ENCODE measurements around the gene BRCA2.

BRCA2 gene

GRCh38 chr13:32426990-32427851 lies 111.9 kb downstream of the BRCA2 start:
- TF ChIP-seq CTCF (IDR thresholded peaks at IDR 0.05; ENCODE audit: low read depth, low read length, missing control alignments): no peak
- DNase-seq (ENCODE audit: low read depth): no peak
- peak overlapping the region; percentile 92 for H3K4me3 ChIP-seq (ENCODE audit: low read depth, low read length)

DNA sequence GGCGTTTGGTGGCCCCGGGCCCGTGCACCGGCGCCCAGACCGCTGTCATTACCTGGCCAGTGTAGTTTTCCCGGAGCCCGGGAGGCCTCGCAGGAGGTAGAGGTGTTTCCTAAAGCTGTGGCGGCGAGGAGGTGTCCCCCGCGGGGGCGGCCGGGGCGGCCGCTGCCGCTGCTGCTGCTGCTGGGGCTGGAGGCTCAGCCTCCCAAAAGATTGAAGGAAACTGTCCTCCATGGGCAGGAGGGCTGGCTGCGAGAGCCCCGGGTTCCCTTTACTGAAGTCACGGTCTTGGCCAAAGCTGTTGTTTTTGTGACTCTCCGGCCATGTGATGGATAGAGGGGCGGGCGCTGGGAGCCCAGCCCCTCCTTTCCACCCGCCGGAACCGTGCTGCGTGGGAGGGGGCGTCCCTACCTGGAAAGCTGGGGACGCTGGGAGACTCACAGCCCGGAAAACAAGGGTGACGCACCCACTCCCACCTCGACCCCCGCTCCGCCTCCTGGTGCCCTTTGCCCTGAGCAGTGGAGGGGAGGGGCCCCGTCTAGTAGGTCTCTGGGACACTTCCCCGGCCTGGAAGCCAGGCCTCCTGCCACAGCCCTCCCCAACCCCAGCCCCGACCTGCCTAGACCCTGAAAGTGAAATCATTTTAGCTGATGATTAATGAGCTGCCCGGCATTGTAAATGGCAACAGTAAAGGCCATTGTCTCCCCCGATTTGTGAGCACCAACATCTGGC lies 112.7 kb downstream of the BRCA2 start, which contains the start of gene N4BP2L1:
N4BP2L1 (minus strand) TSS at position 279 of the 729 bp plus-strand sequence; CDS start at position 231, 48 bp downstream.
- peak within 1 kb of the TSS; percentile 92 for H3K4me3 ChIP-seq (ENCODE audit: low read depth, low read length)
- TF ChIP-seq CTCF (IDR thresholded peaks at IDR 0.05; ENCODE audit: low read depth, low read length, missing control alignments): no peak

DNA sequence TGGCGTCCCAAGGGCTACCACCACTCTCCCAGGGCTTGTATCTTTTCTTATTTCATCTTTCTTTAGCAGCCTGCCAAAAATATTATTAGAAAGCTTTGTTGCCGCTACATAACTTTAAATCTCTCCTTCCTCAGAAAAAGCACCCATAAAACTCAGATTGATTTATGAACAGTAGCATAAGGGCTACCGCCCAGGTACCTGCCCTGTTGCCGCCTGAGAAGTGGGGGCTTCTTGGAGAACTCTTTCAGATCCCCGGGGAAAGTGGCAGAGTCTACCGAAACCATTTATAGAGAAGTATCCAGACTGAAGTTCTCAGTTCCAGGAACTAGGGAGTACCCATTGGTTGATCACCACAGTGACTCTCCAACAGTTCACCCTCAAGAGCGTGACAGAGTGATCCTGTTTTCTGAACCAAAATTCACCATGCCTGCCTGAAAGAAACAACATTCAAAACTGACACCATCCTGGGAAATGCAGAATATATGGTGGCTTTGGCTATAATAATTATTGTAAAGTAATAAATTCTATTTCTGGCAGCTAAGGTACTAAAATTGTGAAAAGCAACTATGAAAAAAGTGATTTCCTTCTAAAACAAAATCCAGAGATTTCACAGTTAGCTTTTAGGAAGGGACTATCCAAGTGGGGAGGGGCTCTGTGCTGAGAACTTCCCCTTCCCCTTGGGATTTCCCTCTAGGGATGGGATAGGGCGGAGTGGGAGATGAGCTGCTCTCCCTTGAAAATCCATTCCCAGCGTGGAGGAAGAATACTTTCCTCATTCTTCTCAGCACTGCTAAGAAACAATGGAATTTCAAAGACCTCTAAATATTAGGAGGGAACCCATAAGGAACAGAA lies 113.5 kb downstream of the BRCA2 start:
- TF ChIP-seq CTCF (IDR thresholded peaks at IDR 0.05; ENCODE audit: low read depth, low read length, missing control alignments): no peak
- no peak for DNase-seq (ENCODE audit: low read depth)
- H3K4me3 ChIP-seq (ENCODE audit: low read depth, low read length): peak overlapping the region; percentile 92

More for the DNA sequence above, 112.7 kb downstream of the BRCA2 start, which contains the start of gene N4BP2L1:
- peak; percentile 72 for DNase-seq (ENCODE audit: low read depth)

DNA sequence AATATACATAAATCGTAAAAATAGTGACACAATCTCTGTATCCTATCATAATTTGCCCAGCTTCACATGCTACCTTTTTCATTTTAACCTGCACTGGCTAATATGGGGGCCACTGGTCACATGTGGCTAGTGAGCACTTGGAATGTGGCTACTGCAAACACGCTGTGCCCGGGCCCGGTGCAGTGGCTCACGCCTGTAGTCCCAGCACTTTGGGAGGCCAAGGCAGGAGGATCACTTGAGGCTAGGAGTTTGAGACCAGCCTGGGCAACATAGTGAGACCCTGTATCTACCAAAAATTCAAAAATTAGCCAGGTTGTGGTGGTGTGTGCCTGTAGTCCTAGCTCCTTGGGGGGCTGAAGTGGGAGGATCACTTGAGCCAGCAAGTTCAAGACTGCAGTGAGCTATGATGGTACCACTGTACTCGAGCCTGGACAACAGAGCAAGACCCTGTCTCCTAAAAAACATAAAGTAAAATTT lies 114.2 kb downstream of the BRCA2 start:
- TF ChIP-seq CTCF (IDR thresholded peaks at IDR 0.05; ENCODE audit: low read depth, low read length, missing control alignments): no peak
- no peak overlapping the region; the same call in 1 of the 2 replicates for H3K4me3 ChIP-seq (ENCODE audit: low read depth, low read length)
- no peak for DNase-seq (ENCODE audit: low read depth)

DNA sequence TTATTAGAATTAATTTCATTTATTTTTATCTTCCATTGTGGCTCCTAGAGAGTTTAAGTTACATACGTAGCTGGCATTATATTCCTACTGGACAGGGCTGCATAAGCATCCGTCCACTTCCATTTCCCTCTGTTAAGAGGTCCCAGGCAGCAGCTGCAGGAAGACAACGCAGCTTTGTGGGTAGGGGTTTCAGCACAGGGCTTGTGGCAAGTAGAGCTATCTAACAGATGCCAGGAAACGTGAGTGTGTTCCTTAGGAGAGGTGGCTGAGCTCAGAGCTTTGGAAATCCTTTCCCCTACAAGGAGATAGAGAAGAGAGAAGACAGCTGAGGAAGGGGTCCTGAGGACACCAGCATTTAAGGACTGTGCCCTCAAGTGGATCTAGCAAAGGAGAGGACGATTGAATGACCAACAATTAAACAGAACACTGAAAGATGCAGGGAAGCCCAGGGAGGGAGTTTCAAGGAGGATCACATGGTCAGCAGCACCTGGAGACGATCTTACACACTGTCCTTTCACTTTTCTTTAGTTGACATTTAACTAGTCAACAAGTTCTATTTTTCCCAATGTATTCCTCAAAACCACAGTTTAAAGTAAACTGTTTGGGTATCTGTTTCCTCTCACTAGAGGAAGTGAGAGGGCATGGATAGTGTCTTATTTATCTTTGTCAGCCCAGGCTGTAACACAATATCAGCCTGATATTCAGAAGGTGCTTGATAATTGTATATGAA lies 114.9 kb downstream of the BRCA2 start:
- no peak for DNase-seq (ENCODE audit: low read depth)
- no peak for TF ChIP-seq CTCF (IDR thresholded peaks at IDR 0.05; ENCODE audit: low read depth, low read length, missing control alignments)
- no peak overlapping the region for H3K4me3 ChIP-seq (ENCODE audit: low read depth, low read length)

- no peak overlapping the region for H3K4me3 ChIP-seq (ENCODE audit: low read depth, low read length)
- DNase-seq (ENCODE audit: low read depth): no peak
- TF ChIP-seq CTCF (IDR thresholded peaks at IDR 0.05; ENCODE audit: low read depth, low read length, missing control alignments): no peak
Measured at GRCh38 chr13:32431361-32431760, 116.1 kb downstream of the BRCA2 start.

Measured in GM12864 (cell line).